Spleen (tissue), 7 donors: ENCODE measurements around the gene GNA14.

Source experiments
- POLR2A ChIP-seq, 3 donors: fragments of 450-650 bp; IDR thresholded peaks; one replicate each; pipeline ENCODE4 v1.5.1; 2017; ENCODE audit warnings: antibody characterized with exemption in 3 of 3, mild to moderate bottlenecking in 1 of 3
- POLR2AphosphoS5 ChIP-seq, 3 donors: sonication (generic); formaldehyde crosslinking; IDR thresholded peaks; one replicate each; pipeline ENCODE4 v1.5.1; 2017; ENCODE audit warnings: antibody characterized with exemption in 3 of 3
- TF ChIP-seq, protein P1 (sequence below), 11 experiments: fragments of 200-600 bp in 7 of 11; fragments of 450-650 bp in 4 of 11; sonication (generic) in 4 of 11; IDR thresholded peaks in 8 of 11; conservative IDR thresholded peaks in 3 of 11; 1 replicate in 7 of 11; 2 replicates in 4 of 11; pipeline versions ENCODE4 v1.4.0 to v1.8.0; 2016 to 2021; ENCODE audit warnings: antibody characterized with exemption in 11 of 11, inconsistent platforms in 4 of 11, mild to moderate bottlenecking in 1 of 11
- donor health status: DM: no; HTN: no; CAD: no; lungs with moderate emphysema.
- donor health status: DM: no; HTN: no; CAD: no.
- donor health status: DM: no; HTN: no; CAD: no.

DNA sequence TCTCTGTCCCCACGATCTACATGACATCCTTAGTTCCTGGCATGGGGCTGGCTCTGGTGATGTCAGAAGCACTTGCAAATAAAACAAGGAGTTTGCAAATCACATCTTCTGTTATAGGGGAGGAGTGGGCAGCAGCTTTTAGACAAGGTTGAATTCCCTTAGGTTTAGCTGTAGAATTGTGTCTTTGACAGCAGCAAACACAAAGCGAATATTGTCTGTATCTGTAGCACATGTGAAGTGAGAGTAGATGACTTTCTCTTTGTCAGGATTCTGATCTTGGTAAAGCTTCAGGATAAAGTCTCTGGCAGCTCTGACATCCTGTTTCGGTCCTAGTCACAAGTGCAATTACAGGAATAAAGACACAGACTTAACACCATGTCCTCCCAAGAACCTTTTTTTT lies 224.3 kb downstream of the GNA14 start:
- TF ChIP-seq, protein P1, sequence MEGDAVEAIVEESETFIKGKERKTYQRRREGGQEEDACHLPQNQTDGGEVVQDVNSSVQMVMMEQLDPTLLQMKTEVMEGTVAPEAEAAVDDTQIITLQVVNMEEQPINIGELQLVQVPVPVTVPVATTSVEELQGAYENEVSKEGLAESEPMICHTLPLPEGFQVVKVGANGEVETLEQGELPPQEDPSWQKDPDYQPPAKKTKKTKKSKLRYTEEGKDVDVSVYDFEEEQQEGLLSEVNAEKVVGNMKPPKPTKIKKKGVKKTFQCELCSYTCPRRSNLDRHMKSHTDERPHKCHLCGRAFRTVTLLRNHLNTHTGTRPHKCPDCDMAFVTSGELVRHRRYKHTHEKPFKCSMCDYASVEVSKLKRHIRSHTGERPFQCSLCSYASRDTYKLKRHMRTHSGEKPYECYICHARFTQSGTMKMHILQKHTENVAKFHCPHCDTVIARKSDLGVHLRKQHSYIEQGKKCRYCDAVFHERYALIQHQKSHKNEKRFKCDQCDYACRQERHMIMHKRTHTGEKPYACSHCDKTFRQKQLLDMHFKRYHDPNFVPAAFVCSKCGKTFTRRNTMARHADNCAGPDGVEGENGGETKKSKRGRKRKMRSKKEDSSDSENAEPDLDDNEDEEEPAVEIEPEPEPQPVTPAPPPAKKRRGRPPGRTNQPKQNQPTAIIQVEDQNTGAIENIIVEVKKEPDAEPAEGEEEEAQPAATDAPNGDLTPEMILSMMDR (IDR thresholded peaks at IDR 0.05 in 8 of 11, conservative IDR thresholded peaks at IDR 0.05 in 3 of 11), result no peak
- TF ChIP-seq POLR2AphosphoS5 (IDR thresholded peaks at IDR 0.05) (no peak), POLR2A (IDR thresholded peaks at IDR 0.05) (no peak)
